NCI-H146 treated with DMSO at 0.1 percent for 48 hours (cell line): Measurements from ENCODE around the gene AUH.
"Not testable (repeated sequence)": the region's sequence is repeated elsewhere in the genome, so short reads cannot be mapped to it uniquely, and the experiment has no call there.

Experiments
- DNase-seq: peaks from one replicate; lab custom pipeline; 2025; ENCODE audit not compliant: unreplicated experiment; lab: John Stamatoyannopoulos, UW

Gene AUH, protein sequence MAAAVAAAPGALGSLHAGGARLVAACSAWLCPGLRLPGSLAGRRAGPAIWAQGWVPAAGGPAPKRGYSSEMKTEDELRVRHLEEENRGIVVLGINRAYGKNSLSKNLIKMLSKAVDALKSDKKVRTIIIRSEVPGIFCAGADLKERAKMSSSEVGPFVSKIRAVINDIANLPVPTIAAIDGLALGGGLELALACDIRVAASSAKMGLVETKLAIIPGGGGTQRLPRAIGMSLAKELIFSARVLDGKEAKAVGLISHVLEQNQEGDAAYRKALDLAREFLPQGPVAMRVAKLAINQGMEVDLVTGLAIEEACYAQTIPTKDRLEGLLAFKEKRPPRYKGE

GRCh38 chr9:91361291-91362050, at the start of gene AUH:
AUH (minus strand) TSS chr9:91361918; CDS start chr9:91361889, 29 bp downstream.
- peak; percentile 29 for DNase-seq

GRCh38 chr9:91411096-91411771, 49.5 kb upstream of the AUH start:
- no peak for DNase-seq

- no peak for DNase-seq
These were observed 48.4 kb upstream of the AUH start for GRCh38 chr9:91410161-91410560.

GRCh38 chr9:91408475-91408874, 46.8 kb upstream of the AUH start:
- DNase-seq: no peak

DNA sequence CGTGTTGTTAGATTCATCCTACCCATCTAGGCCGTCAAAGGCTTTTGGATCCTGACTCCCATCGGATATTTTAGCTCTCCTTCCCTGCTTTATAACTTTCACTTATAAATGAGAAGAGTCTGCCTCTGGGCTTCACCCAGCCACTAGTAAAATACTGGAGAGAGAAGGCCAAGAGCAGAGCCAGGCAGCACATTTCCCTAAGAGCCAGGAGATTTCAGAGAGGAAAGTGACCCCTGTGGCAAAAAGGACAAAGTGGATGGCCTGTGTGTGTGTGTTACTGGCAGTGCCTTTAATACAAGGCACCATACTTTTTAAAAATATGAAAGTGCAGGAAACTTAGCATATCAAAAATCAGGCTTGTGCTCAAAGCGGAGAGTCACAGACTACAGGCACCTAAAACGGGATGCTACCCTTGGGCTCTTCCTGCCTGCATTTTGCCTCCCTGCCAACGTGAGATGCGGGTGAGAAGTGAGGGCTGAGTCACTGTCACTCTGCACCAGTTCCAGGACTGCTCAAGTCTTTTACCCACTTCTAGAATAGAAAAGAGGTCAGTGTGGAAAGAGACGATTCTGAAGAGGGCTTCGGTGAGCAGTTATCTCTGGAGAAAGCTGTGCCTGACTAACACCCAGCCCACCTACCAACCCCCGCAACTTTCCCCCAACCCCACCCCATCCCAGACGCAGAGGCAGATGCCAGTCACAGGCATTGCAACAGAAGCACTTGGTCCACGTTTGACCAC, 46.0 kb upstream of the AUH start:
- DNase-seq: no peak

DNA sequence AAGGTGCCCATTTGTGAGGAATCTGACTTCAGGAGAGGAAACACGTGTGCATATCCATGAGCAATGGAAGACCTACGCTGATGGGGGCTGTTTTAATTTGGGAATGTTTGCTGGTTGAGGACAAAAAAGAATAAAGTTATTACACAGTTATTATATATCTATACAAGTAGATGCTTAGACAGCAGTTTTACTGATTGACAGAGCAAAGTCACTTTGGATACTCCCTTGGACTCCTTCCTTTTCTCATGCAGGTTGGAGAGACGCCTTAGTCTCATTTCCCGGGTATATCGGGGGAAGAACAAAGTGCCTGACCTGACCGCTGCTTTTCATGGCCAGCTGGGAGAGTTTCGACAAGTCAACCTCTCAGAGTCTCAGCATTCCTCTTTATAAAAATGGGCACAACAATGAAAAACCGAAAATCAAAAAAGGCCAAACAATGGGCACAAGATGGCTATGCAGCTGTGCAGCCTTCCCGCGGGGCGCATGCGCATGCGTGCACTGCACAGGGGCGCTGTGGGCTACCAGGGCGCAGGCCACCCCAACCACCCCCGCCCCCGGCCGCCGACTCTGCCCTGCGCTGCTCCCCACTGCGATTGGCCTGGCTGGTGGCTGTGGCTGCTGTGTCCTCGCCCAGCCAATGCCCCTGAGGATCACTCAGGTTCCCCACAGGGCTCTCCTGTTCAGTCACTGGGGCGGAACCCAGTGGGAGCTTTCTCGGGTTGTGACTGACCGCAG, 43.8 kb upstream of the AUH start:
- no peak for DNase-seq

GRCh38 chr9:91403665-91404543, 42.2 kb upstream of the AUH start:
- no peak for DNase-seq

DNA sequence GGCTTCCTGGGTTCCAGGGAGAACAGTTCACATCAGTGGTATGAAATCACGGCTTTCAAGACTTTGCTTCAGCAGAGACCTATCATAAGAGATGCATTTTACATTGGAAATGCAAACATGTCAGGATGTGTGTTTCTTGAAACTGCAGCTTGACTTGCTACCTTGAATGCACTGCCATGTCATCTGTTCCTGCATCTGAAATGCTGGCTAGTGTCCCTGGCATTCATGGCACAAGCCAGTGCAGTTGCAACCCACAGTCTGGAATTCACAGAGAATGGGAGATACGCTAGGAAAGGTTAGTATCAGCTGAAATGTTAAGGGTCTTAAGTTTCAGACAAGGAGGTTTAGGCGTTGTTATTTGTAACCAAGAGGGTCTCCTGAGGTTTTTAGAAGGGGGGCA, 37.2 kb upstream of the AUH start:
- no peak for DNase-seq

DNA sequence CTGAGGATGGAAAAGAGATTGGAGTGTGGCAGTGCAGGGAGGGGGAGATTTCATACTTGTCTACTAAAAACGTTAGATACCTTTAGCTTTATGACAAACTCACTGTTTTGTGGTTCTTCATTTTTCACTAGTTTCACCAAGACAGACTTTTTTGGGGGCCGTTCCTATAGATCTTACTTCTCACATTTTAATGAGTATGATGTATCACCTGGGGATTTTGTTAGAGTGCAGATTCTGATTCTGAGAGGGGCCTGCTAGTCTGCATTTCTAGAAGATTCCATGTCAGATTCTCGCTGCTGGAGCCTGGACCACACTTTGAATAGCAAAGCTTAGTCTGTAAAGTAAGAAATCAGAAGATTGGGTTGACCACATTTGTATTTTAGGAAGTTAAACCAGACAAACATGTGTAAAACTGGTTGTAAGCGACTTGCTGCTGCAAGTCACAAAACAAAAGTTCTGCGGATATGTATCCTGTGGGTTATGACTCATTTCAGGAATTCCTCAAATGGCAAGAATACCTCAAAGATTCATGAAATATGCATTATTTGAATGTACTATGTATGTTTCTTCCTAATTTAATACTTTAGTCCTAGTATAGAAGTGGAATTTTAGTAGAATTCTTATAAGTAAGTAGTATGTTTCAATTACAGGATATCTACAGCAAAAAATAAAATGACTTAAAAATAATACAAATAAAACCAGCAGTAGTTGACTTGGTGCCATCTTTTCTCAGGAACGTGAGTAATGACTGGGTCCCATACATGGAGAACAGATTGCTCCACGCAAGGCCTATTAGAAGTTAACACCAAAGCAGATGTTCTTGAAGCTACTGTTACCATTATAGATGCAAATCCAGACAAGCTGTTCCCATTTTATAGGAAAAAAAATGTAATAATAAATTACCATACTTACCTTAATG, 34.1 kb upstream of the AUH start:
- DNase-seq: no peak

DNA sequence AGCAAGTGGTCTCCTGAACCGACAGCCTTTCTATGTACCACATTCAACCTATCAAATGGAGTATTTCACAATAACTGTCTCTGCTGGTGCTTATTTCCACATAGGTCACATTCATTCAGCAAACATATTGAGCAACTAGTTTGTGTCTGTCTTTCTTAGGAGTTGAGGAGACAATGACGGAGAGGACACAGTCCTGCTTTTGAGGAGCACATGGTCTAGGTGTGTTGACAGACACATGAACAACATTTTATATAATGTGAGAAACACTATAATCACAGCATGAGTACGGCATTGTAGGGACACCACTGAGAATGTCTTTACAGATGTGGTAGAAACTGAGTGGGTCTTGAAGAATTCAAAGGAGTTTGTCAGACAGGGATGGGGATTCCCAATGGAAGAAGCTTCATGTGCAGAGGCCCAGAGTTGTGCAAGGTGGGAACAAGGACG, 33.4 kb upstream of the AUH start:
- no peak for DNase-seq

GRCh38 chr9:91393826-91394225, 32.1 kb upstream of the AUH start:
- DNase-seq: no peak

GRCh38 chr9:91392435-91392834, 30.7 kb upstream of the AUH start:
- no peak for DNase-seq

DNA sequence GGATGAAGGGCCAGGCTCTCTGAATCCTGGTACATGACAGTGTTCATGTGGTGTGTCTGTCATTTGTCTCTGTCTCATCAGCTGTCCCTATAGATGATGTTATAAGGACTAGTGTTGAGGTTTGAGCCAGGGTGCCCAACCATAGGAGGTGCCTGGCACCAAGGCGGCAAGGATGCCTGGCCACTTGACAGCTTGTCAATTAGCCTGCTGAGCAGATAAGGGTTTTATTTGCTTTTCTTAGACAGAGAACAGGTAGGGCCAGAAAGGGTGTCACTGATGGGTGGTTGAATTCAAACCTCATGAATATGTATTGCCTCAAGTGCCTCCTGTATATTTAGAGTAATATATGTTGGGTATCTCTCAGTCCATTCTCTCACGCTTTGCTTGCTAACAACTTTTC, 30.1 kb upstream of the AUH start:
- no peak for DNase-seq

DNA sequence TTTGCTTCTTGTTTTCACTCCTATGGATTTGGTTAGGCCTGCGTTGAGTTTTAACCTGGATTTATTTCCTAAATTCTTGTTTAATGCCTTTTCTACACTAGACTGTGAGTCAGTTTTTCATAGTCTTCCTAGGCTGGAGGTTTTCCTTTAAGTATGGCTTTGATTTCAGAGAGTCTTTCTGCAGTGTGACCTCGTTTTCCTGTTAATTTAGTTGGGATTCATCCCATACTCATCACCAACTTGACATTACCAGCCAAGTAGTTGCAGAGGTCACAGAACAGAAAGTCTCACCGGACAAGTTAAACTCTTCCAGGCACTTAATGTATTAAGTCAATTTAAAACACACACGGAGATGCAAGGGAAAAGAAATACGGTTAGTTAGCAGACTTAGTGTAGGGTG, 29.7 kb upstream of the AUH start:
- no peak for DNase-seq

GRCh38 chr9:91389686-91390085, 28.0 kb upstream of the AUH start:
- DNase-seq: not testable (repeated sequence)

GRCh38 chr9:91386765-91387164, 25.0 kb upstream of the AUH start:
- no peak for DNase-seq

DNA sequence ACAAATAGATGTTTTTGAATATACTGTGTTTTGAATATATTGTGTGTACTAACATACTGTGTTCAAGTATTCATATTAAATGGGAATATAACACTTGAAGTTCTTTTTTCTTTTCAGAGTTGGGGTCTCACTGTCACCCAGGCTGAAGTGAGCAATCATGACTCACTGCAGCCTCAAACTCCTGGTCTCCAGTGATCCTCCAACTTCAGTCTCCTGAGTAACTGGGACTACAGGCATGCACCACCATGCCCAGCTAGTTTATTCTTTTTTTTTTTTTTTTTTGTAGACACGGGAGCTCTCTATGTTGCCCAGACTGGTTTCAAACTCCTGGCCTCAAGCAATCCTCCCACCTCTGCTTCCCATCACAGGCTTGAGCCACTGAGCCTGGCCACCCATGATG, 23.2 kb upstream of the AUH start:
- no peak for DNase-seq

- DNase-seq: no peak
These were observed 21.9 kb upstream of the AUH start for GRCh38 chr9:91383577-91383976.

DNA sequence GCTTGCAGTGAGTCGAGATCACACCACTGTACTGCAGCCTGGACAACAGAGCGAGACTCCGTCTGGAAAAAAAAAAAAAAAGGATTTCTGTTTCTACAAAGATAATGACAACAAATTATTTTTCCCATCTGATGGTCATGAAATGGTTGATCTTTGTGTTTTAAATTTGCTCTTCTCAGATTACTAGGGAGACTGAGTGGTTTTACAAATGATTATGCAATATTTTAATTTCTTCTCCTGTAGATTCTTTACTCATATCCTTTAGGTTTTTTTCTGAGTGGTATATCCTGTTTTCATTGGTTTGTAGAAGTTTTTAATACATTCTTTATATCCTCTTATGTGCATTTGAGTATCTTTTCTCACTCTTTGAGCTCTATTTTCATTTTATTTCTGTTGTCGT, 20.6 kb upstream of the AUH start:
- DNase-seq: no peak
